Esophagus muscularis mucosa (tissue), 4 donors: Measurements from ENCODE around the gene ZNF816. TPM values are rescaled to one million over a fixed set of nuclear protein-coding genes. Genes with fewer than 3 reads are reported as not detected.
A peak's percentile ranks its signal among the peaks of the same experiment; 100 is the strongest.
"Not testable (repeated sequence)": the region's sequence is repeated elsewhere in the genome, so short reads cannot be mapped to it uniquely, and the experiment has no call there.

Experiments
- DNase-seq: peaks from one replicate; pipeline ENCODE4 v3.0.0-alpha.2; 2017; ENCODE audit errors: extremely low spot score
- H3K27ac ChIP-seq, 4 donors: fragments of 200-600 bp; sonication (generic); replicated peaks in 1 of 4; 1 replicate in 3 of 4; 2 replicates in 1 of 4; pipeline ENCODE4 v1.5.1; 2016 to 2019; ENCODE audit warnings: mild to moderate bottlenecking in 1 of 4
- H3K27me3 ChIP-seq, 4 donors: fragments of 200-600 bp; sonication (generic); one replicate each; pipeline versions ENCODE4 v1.5.1 to v1.6.0; 2016 to 2019
- H3K36me3 ChIP-seq, 4 donors: fragments of 200-600 bp; sonication (generic); one replicate each; pipeline ENCODE4 v1.5.1; 2016 to 2019
- H3K4me1 ChIP-seq, 4 donors: fragments of 200-600 bp; sonication (generic); one replicate each; pipeline ENCODE4 v1.5.1; 2016 to 2019
- H3K4me3 ChIP-seq, 4 donors: fragments of 200-600 bp; sonication (generic); 1 replicate in 2 of 4; 2 replicates in 2 of 4; pipeline ENCODE4 v1.5.1; 2016 to 2019; ENCODE audit warnings: mild to moderate bottlenecking in 4 of 4, moderate library complexity in 1 of 4
- H3K9me3 ChIP-seq, 4 donors: fragments of 200-600 bp; sonication (generic); 1 replicate in 3 of 4; 2 replicates in 1 of 4; pipeline ENCODE4 v1.5.1; 2016 to 2019
- EP300 ChIP-seq: sonication (generic); formaldehyde crosslinking; IDR thresholded peaks from one replicate; pipeline ENCODE4 v1.6.1; 2017; ENCODE audit warnings: antibody characterized with exemption
- POLR2A ChIP-seq: fragments of 450-650 bp; IDR thresholded peaks from one replicate; pipeline ENCODE4 v1.6.1; 2017; ENCODE audit warnings: antibody characterized with exemption, moderate library complexity, mild to moderate bottlenecking, low read depth
- POLR2AphosphoS5 ChIP-seq, 2 donors: sonication (generic); formaldehyde crosslinking; IDR thresholded peaks; one replicate each; pipeline ENCODE4 v1.6.1; 2017; ENCODE audit warnings: antibody characterized with exemption in 2 of 2
- WGBS: methylation state at CpG from one replicate; pipeline ENCODE4 v1.1.5; 2018; 5-methylcytosine and 5-hydroxymethylcytosine counted together
- intact Hi-C: fragments of 100-400 bp; cut with DNase I; formaldehyde crosslinking; loops from one replicate; pipeline ENCODE4 v1.15.1; 2023
- total RNA-seq, 4 donors: library from RNA; depleted of rRNA; stranded (reverse); fragments of >200 nt; gene quantifications; one replicate each; pipeline versions ENCODE4 v1.1.0 to v1.2.1, GENCODE V29; 2016
- TF ChIP-seq, protein P1 (sequence below), 3 experiments: fragments of 200-600 bp in 2 of 3; fragments of 450-650 bp in 1 of 3; sonication (generic) in 2 of 3; IDR thresholded peaks; one replicate each; pipeline ENCODE4 v1.5.1; 2017 to 2019; ENCODE audit warnings: antibody characterized with exemption in 3 of 3, mild to moderate bottlenecking in 2 of 3, moderate library complexity in 1 of 3

The ZNF816 gene
- total RNA-seq, 4 donors from 2014 or later = 4.0 to 12.9 (median 6.0) TPM

DNA sequence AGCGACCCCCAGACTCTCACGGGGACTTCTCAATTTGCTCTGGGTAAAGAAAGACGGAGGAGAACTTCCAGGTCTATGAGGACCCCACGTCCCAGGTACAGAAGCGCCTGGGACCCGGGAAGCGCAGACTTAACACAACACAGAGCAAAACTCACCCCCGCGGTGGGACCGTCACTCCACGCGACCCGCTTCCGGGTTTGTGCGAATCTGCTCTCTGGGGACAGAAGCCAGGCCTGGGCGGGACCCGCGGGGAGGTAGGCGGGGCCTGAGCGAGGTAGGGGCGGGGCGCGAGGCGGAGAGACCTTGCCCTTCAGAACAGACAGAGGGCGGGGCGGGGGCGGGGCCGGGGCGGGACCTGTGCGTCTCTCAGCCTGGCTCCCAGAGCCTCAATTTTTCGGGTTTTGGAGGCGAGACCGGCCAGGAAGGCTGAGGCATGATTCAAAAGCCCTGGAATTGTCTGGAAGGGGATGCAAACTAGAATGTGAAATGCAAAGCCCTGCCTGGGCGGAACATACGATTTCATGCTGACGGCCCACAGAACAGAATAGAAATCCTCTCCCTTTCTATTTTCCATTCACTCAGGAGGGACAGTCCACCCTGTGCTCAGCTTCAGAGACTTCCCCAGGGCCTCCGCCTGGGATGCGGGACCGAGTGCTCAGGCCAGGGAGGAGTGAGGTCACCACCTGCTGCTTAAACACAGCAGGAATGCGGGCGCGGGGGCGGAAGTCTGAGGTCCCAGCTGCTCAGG is 20.1 kb downstream of the ZNF816 start:
- peak overlapping the region; percentile 63 to 89 (median 81) for H3K4me3 ChIP-seq
- DNase-seq = peak; percentile 99
- H3K27me3 ChIP-seq = no peaks in the 10 kb centered on the region
- peaks cover 0 to 20% (median 11%) of the 10 kb centered on the region in 4 donors for H3K9me3 ChIP-seq
- intact Hi-C loops = loop anchor here (2.0 to 10.0 kb wide), 2 partner anchors 20 to 48 kb away; partner anchors contain the start of genes ZNF320 and ZNF816
- 0% methylated on average over 25 of the region's 43 CpGs for WGBS
- TF ChIP-seq, protein P1, sequence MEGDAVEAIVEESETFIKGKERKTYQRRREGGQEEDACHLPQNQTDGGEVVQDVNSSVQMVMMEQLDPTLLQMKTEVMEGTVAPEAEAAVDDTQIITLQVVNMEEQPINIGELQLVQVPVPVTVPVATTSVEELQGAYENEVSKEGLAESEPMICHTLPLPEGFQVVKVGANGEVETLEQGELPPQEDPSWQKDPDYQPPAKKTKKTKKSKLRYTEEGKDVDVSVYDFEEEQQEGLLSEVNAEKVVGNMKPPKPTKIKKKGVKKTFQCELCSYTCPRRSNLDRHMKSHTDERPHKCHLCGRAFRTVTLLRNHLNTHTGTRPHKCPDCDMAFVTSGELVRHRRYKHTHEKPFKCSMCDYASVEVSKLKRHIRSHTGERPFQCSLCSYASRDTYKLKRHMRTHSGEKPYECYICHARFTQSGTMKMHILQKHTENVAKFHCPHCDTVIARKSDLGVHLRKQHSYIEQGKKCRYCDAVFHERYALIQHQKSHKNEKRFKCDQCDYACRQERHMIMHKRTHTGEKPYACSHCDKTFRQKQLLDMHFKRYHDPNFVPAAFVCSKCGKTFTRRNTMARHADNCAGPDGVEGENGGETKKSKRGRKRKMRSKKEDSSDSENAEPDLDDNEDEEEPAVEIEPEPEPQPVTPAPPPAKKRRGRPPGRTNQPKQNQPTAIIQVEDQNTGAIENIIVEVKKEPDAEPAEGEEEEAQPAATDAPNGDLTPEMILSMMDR (IDR thresholded peaks at IDR 0.05) = no peak
- peak; percentile 50 for TF ChIP-seq POLR2A
- peak; percentile 76 to 95 for TF ChIP-seq POLR2AphosphoS5 (IDR thresholded peaks at IDR 0.05)
- H3K36me3 ChIP-seq = no peaks in the 10 kb centered on the region
- peaks cover 10 to 31% (median 20%) of the 10 kb centered on the region in 4 donors for H3K4me1 ChIP-seq
- peak overlapping the region; percentile 79 to 85 (median 81) for H3K27ac ChIP-seq

DNA sequence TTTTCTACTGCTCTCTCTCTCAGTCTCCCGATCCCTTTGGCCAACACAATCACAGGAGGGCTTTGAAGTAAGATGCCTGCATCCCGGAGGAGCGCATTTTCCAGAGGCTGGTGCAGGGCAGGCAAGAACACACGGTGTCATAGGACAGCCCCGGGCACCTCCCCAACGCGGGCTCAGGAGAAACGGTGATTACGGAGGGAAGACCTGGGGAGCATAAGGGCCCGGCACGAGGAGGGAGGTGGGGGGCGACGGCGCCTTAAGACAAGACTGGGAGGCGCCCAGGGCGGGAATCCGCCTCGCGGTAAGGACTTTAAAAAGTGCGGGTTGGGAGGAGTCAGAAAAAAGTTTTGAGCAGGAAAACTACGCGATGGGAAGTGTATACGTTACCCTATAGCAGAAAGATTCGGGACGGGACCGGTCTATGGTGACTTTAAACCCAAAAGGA is 20.7 kb downstream of the ZNF816 start:
- peak overlapping the region; percentile 79 to 85 (median 81) for H3K27ac ChIP-seq
- peaks cover 10 to 31% (median 20%) of the 10 kb centered on the region in 4 donors for H3K4me1 ChIP-seq
- H3K9me3 ChIP-seq = peaks cover 0 to 14% (median 5%) of the 10 kb centered on the region in 4 donors
- WGBS = under 1% methylated on average over 26 of the region's 26 CpGs
- TF ChIP-seq POLR2AphosphoS5 (IDR thresholded peaks at IDR 0.05) = no peak
- TF ChIP-seq POLR2A = no peak
- TF ChIP-seq EP300 = no peak
- TF ChIP-seq, protein P1 (IDR thresholded peaks at IDR 0.05) = no peak
- no peak for DNase-seq
- H3K4me3 ChIP-seq = peak overlapping the region; percentile 63 to 89 (median 81)
- intact Hi-C loops = loop anchor here (2.0 to 10.0 kb wide), 2 partner anchors 21 to 47 kb away; partner anchors contain the start of genes ZNF320 and ZNF816
- H3K27me3 ChIP-seq = no peaks in the 10 kb centered on the region
- peaks cover 0 to 5% (median 0%) of the 10 kb centered on the region in 4 donors for H3K36me3 ChIP-seq

DNA sequence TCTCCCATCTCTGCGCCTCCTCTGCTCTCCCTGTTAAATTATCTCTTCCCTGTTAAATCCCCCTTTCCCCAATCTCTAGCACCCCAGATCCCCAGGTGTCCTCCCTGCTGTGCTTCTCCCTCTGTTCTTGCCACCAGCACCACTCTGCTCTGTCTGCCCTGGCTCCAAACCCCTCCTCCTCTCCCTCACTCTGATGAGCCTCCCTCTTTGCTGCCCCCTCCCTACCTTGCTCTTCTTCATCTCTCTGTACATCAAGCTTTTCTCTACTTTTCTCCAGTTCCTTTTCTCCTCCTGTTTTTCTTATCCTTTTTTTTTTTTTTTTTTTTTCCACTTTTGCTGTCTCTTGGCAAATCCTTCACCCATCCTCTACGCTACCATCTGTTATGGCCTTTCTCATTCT is 21.2 kb downstream of the ZNF816 start:
- WGBS = 39% methylated on average over 2 of the region's 2 CpGs
- not testable (repeated sequence) for H3K36me3 ChIP-seq, H3K9me3 ChIP-seq, DNase-seq, H3K27me3 ChIP-seq
- Histone ChIP-seq H3K27ac (peak overlapping the region; percentile 79 to 85 (median 81)), H3K4me3 (peak overlapping the region; percentile 63 to 89 (median 81)), H3K4me1 (peaks cover 10 to 30% (median 20%) of the 10 kb centered on the region in 4 donors)
- intact Hi-C loops = loop anchor here (10.0 kb wide), 1 partner anchor 47 kb away; the partner anchor contains the start of gene ZNF320

DNA sequence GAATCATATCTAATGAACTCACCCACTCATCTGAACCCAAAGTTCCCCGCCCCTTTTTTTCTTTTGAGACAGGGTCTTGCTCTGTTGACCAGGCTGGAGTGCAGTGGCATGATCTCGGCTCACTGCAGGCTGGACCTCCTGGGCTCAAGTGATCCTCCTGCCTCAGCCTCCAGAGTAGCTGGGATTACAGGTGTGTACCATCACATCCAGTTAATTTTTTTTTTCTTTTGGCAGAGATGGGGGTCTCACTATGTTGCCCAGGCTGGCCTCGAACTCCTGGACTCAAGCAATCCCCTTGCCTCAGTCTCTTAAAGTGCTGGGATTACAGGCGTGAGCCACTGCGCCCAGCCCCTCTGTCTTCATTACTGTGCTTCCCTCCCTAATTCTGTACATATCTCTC is 21.8 kb downstream of the ZNF816 start:
- not testable (repeated sequence) for H3K27me3 ChIP-seq, DNase-seq, H3K9me3 ChIP-seq, H3K4me3 ChIP-seq, H3K27ac ChIP-seq, H3K36me3 ChIP-seq
- intact Hi-C loops = loop anchor here (10.0 kb wide), 1 partner anchor 46 kb away; the partner anchor contains the start of gene ZNF320
- peaks cover 10 to 24% (median 17%) of the 10 kb centered on the region in 4 donors for H3K4me1 ChIP-seq
- 91% methylated on average over 5 of the region's 5 CpGs for WGBS

- TF ChIP-seq POLR2A (no peak), EP300 (no peak), POLR2AphosphoS5 (IDR thresholded peaks at IDR 0.05) (no peak)
- TF ChIP-seq, protein P1 (IDR thresholded peaks at IDR 0.05) = no peak
- no peak for DNase-seq
- no peak overlapping the region for H3K4me3 ChIP-seq
- WGBS = 69% methylated on average over 5 of the region's 5 CpGs
- H3K9me3 ChIP-seq = no peaks in the 10 kb centered on the region
- no peaks in the 10 kb centered on the region for H3K27me3 ChIP-seq
- H3K4me1 ChIP-seq = peaks cover 10 to 24% (median 16%) of the 10 kb centered on the region in 4 donors
- intact Hi-C loops = no loop called here
- H3K27ac ChIP-seq = no peak overlapping the region
- H3K36me3 ChIP-seq = peaks cover 0 to 8% (median 3%) of the 10 kb centered on the region in 4 donors
Observed at GRCh38 chr19:52938761-52939160, 23.9 kb downstream of the ZNF816 start.
